PC-3 (cell line): ENCODE results near the gene MPZL3. TPM values are rescaled to one million over a fixed set of nuclear protein-coding genes. Genes with fewer than 3 reads are reported as not detected.
"Not testable (repeated sequence)": the region's sequence is repeated elsewhere in the genome, so short reads cannot be mapped to it uniquely, and the experiment has no call there.

Experiments
- ATAC-seq: fragments of 200-7000 bp; cut with Tn5 transposase; 2 replicates; pipeline ENCODE4 v1.9.1; 2020; ENCODE audit warnings: mild to moderate bottlenecking, moderate library complexity
- BruUV-seq: library from RNA; stranded (reverse); fragments of 400-500 nt; replicated peaks from 2 replicates; lab custom pipeline; 2021; lab: Mats Ljungman, UMichigan
- CTCF ChIA-PET: fragments of 300-600 bp; sonication (Branson Sonifier 250); formaldehyde crosslinking; loops from one replicate; lab custom pipeline; 2022; ENCODE audit warnings: antibody characterized with exemption; lab: Charles Lee
- POLR2A ChIA-PET: fragments of 300-600 bp; sonication (Branson Sonifier 250); formaldehyde crosslinking; loops from one replicate; lab custom pipeline; 2022; ENCODE audit warnings: antibody characterized with exemption; ENCODE audit not compliant: unreplicated experiment; lab: Charles Lee
- DNase-seq: peaks from one replicate; pipeline ENCODE4 v3.0.0-alpha.2; 2015
- H2AFZ ChIP-seq: fragments of 300-600 bp; sonication (generic); 2 replicates; pipeline ENCODE4 v1.6.0; 2016; ENCODE audit warnings: antibody characterized with exemption, low read length
- H3F3A ChIP-seq: fragments of 300-600 bp; sonication (generic); one replicate; pipeline ENCODE4 v1.6.0; 2017; ENCODE audit warnings: antibody characterized with exemption, low read length, control low read depth, mild to moderate bottlenecking; ENCODE audit not compliant: unreplicated experiment
- H3K27ac ChIP-seq: fragments of 300-600 bp; sonication (generic); 2 replicates; pipeline ENCODE4 v1.5.1; 2016; ENCODE audit warnings: mild to moderate bottlenecking, low read length
- H3K27me3 ChIP-seq: fragments of 300-600 bp; sonication (generic); 2 replicates; pipeline ENCODE4 v1.6.1; 2016; ENCODE audit warnings: low read length, mixed read lengths
- H3K36me3 ChIP-seq: fragments of 300-600 bp; sonication (generic); 2 replicates; pipeline ENCODE4 v1.6.1; 2016; ENCODE audit warnings: low read depth, mixed run types, low read length, mixed read lengths
- H3K4me1 ChIP-seq: fragments of 300-600 bp; sonication (generic); 2 replicates; pipeline ENCODE4 v1.5.1; 2016; ENCODE audit warnings: low read length; ENCODE audit not compliant: insufficient read depth
- H3K4me2 ChIP-seq: fragments of 300-600 bp; sonication (generic); 2 replicates; pipeline ENCODE4 v1.6.0; 2016; ENCODE audit warnings: low read length
- H3K4me3 ChIP-seq: fragments of 300-600 bp; sonication (generic); 2 replicates; pipeline ENCODE4 v1.5.1; 2016; ENCODE audit warnings: mild to moderate bottlenecking, low read length, mixed read lengths
- H3K79me2 ChIP-seq: fragments of 300-600 bp; sonication (generic); 2 replicates; pipeline ENCODE4 v1.6.1; 2017; ENCODE audit warnings: low read length, mixed read lengths
- H3K9ac ChIP-seq: fragments of 300-600 bp; sonication (generic); 2 replicates; pipeline ENCODE4 v1.6.0; 2016; ENCODE audit warnings: mild to moderate bottlenecking, low read length
- H3K9me2 ChIP-seq: fragments of 300-600 bp; sonication (generic); replicated peaks from 2 replicates; pipeline ENCODE4 v1.6.1; 2016; ENCODE audit warnings: mixed run types, low read length, mixed read lengths
- H3K9me3 ChIP-seq: fragments of 300-600 bp; sonication (generic); 2 replicates; pipeline ENCODE4 v1.6.1; 2016; ENCODE audit warnings: low read length, mixed read lengths
- H4K20me1 ChIP-seq: fragments of 300-600 bp; sonication (generic); 2 replicates; pipeline ENCODE4 v1.6.1; 2016; ENCODE audit warnings: low read length, mixed read lengths
- CTCF ChIP-seq: fragments of 300-600 bp; sonication (generic); conservative IDR thresholded peaks from 2 replicates; pipeline ENCODE4 v1.5.1; 2017; ENCODE audit warnings: antibody characterized with exemption, low read depth, mild to moderate bottlenecking, low read length
- EZH2 ChIP-seq: fragments of 300-600 bp; sonication (generic); IDR thresholded peaks from one replicate; pipeline ENCODE4 v1.6.1; 2017; ENCODE audit warnings: antibody characterized with exemption, mild to moderate bottlenecking, low read length; ENCODE audit not compliant: unreplicated experiment
- EZH2phosphoT487 ChIP-seq: fragments of 300-600 bp; sonication (generic); IDR thresholded peaks from 2 replicates; pipeline ENCODE4 v1.6.1; 2018; ENCODE audit warnings: mild to moderate bottlenecking, antibody characterized with exemption, low read length, borderline replicate concordance
- intact Hi-C: fragments of 100-400 bp; cut with micrococcal nuclease; formaldehyde crosslinking; loops from 2 replicates; pipeline ENCODE4 v1.9.0; 2023
- total RNA-seq: library from RNA; depleted of rRNA; stranded (reverse); fragments of >200 nt; gene quantifications from 2 replicates; pipeline ENCODE4 v1.2.3, GENCODE V29; 2014

MPZL3 gene
- total RNA-seq, 1 experiment from 2014 or later = 7.0 TPM

GRCh38 chr11:118186346-118187107 is 65.6 kb downstream of the MPZL3 start:
- BruUV-seq = no TSS peak
- CTCF ChIA-PET = no interaction called here
- H3K9ac ChIP-seq = no peak overlapping the region

GRCh38 chr11:118184784-118185579 is 67.2 kb downstream of the MPZL3 start:
- H3F3A ChIP-seq = no peaks in the 10 kb centered on the region
- H3K36me3 ChIP-seq = no peaks in the 10 kb centered on the region
- H4K20me1 ChIP-seq = no peaks in the 10 kb centered on the region
- H3K9ac ChIP-seq = no peak overlapping the region
- POLR2A ChIA-PET = no interaction called here
- ATAC-seq (no peak), DNase-seq (no peak)
- peaks cover 17% of the 10 kb centered on the region for H3K27me3 ChIP-seq
- CTCF ChIA-PET = no interaction called here
- H3K4me1 ChIP-seq = no peaks in the 10 kb centered on the region
- intact Hi-C loops = no loop called here
- no peak overlapping the region for H2AFZ ChIP-seq
- no peak for TF ChIP-seq EZH2phosphoT487
- H3K9me2 ChIP-seq = no peaks in the 10 kb centered on the region
- no TSS peak for BruUV-seq
- H3K4me3 ChIP-seq = no peak overlapping the region
- H3K4me2 ChIP-seq = no peak overlapping the region
- H3K27ac ChIP-seq = no peak overlapping the region
- no peaks in the 10 kb centered on the region for H3K79me2 ChIP-seq
- no peaks in the 10 kb centered on the region for H3K9me3 ChIP-seq

More at GRCh38 chr11:118186346-118187107, 65.6 kb downstream of the MPZL3 start:
- intact Hi-C loops = no loop called here
- TF ChIP-seq EZH2 (no peak), EZH2phosphoT487 (no peak), CTCF (no peak)
- no peak overlapping the region for H3K27ac ChIP-seq
- no peaks in the 10 kb centered on the region for H3K9me3 ChIP-seq
- no peak overlapping the region for H3K4me3 ChIP-seq
- H3K9me2 ChIP-seq = no peaks in the 10 kb centered on the region
- H3K4me2 ChIP-seq = no peak overlapping the region
- H3K36me3 ChIP-seq = no peaks in the 10 kb centered on the region
- H3K4me1 ChIP-seq = no peaks in the 10 kb centered on the region
- no peaks in the 10 kb centered on the region for H4K20me1 ChIP-seq
- no peak for ATAC-seq
- no peaks in the 10 kb centered on the region for H3F3A ChIP-seq
- H3K27me3 ChIP-seq = peaks cover 17% of the 10 kb centered on the region
- no peak for DNase-seq
- H2AFZ ChIP-seq = no peak overlapping the region
- POLR2A ChIA-PET = no interaction called here
- H3K79me2 ChIP-seq = no peaks in the 10 kb centered on the region

- CTCF ChIA-PET, H3K4me1 ChIP-seq, H2AFZ ChIP-seq, H3F3A ChIP-seq, intact Hi-C loops, H3K9me3 ChIP-seq, BruUV-seq, H3K4me2 ChIP-seq, H3K9me2 ChIP-seq, H4K20me1 ChIP-seq, DNase-seq, POLR2A ChIA-PET, H3K36me3 ChIP-seq, H3K79me2 ChIP-seq, H3K9ac ChIP-seq, H3K27ac ChIP-seq, ATAC-seq, H3K4me3 ChIP-seq: not testable (repeated sequence)
- H3K27me3 ChIP-seq = peaks cover 17% of the 10 kb centered on the region
Measured at GRCh38 chr11:118183691-118184090, 68.5 kb downstream of the MPZL3 start.
